Measurements from ENCODE around the gene FOS.

FOS gene

DNA sequence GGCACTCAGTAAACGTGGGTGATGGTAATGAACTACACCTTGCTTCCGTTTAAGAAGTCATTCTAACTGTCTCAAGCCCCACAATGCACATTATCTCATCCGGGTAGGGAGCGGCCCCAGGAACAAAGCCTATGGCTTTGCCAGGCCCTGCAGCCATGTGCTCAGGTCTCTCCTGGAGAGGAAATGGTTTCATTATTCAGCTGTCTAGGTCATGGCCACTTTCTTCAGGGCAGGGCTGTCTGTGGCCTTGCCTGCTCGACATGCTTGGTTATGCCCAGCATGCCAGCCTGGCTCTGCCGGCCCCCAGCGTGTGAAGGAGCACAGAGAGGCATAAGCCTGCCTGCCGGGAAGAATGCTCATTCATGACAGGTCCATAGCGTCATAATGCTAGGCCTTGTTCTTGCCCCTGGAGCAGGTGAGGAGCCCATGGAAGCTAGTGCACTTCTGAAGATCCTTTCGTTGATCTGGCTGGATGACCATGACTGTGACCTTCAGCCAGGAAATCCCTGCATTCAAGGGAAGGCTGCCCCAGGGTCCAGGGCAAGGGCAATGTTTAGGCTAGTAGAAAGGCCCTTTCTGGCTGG lies 26.3 kb upstream of the FOS start:
- no peak for DNase-seq

DNA sequence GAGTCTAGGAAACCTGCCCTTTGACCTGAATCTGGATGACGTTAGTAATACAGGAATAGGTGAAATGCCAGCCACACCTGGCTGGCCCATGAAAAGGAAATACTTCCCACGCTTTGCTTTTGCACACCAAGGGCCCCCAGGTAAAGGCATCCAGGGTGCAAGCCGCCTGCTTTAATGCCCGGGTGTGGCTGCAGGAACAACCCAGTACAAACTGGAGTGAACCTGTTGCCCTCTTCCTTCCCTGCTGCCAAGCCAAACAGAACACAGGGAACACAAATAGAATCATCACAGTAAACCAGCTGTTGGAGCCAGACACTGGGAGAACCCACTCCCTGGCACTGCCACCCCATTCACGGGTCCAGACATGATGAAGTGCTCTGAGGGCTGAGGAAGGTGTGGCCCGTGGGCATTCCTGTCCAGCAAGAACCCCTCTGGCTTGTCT lies 24.2 kb upstream of the FOS start:
- DNase-seq: no peak

DNA sequence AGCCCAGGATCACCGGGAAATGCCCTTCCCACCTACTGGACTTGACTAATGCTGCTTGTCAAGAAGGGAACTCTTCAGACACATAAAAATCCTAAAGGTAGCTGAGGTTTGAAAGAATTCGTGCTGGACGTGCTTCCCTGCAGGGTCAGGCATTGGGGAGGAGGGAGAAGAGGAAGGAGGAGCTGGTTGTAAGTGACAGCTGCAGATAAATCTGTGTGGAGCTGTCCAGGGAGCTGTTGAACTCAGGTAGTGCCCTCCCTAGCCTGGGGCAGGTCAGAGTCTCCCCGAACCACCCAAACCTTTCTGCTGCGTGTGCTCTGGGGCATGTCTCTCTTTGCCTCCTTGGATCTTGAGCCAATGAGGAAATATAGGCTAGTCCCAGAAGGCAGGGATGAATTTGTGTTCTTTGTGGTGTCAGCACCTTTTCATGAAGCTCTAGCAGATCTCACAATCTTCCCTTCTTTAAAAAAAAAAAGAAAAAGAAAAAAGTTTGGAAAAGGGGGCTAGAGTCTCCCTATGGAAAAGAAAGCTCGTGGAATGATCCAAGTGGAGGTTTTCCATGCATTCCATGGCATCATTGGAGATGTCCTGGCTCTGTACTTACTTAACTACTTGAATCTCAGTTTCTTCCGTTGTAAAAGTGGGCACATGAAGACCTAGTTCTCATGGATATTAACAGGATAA lies 23.6 kb upstream of the FOS start:
- DNase-seq: no peak

DNA sequence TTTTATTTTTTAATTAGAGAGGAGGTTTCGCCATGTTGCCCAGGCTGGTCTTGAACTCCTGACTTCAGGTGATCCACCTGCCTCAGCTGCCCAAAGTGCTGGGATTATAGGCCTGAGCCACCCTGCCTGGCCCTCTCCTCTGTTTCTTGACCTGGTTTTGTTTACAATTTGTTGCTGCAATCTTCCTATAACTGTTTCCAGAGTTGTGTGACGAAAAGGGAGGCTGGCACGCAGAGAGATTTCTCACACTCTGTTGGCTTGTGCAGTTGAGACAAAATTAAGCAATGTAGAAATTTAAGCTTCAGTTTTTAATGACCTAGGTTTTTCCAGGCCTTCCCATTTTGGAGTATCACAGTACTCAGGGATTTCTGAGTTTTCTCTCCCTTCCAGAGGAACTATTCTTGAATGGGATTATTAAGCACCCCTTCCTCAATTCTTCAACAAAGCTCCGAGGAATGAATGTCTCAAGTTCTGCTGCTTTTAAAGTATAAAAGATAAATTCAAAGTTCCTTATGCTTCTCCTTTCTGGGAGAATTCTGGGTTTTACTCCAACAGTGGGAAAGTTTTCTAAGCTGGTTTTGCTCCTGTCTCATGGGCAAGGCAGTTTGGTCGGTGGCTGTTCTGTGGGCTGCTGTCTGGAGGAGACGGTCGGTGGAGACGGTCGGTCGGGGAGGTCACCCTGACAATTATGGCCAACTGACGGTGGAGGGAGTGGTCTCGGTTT lies 20.4 kb upstream of the FOS start:
- no peak for DNase-seq

DNA sequence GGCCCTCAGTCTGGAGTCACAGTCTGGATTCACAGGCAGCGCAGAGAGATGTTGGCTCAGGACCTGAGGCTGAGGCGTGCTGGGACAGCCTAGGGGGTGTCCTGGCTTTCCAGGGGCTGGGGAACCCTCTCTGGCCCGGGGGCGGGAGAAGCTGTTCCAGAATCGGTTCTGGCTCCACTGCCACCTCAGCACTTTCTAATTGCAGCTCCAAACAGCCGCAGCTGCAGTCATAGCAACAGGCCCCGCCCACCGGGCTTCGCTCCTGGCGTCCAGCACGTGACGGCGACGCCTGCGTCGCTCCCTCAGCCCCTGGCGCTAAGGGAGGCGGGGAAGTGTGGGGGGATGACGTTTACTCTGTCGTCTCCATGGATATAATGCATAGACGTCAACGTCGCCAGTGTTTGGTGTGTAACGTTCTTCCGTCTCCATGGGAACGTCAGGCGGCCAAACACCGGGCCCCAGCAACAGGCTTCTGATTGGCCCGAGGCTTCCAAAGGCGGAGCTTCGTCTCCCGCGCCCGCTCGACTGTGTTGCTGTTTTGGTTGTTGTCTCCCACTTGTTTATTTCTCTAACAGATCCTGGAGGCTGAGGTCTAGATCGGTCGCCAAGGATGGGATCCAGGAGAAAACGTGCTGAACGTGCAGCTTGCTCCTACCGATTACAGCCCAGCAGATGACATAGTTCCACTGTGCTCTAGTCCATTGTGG lies 19.7 kb upstream of the FOS start:
- DNase-seq: peak; percentile 96

DNA sequence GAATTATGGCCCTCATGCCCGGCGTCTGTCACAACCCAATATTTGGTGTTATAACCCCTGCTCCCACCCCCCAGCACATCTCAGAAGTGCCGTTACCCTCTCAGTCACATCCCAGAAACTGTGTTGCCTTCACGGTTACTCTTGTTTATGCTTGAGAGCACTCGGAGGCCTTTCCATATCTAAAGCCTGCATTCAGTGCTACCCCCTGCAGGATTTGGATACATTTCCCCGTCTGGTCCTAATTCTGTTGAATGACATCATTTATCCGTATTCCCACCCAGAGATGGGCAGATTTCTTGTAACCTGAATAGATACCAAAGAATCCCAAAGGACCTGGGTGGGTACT lies 19.1 kb upstream of the FOS start:
- DNase-seq: peak; percentile 37

DNA sequence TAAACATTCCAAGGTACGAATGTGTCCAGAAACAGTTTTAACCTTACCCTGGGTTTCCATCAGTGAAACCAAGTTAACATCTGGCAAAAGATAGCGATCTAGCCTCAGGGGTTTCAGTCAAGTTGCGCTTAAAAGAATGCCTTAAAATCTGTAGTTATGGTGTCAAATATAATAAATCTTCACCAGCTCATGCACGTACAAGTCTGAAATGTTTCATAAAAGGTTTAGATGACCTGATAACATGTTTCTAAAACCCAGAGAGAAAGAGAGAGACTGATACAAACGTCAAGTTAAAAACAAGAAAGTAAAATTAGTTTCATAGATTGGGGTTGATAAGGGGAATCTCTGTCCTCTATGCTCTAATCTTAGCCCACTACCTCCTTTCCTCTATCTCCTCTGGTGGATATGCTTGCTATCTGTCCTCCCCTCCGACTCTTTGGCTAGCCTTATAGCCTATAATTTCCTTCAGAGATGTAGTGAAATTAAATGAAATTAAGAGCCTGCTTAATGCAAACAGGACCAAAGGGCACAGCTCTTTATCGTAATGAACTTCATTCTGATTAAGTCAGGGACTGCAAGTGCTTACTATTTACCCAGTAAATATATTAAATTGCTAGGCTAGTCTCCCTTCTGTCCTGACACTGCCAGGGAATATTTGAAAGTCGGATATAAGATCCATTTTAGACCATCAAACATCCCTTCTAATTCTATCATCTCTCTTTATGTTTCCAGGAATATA lies 18.4 kb upstream of the FOS start:
- no peak for DNase-seq

DNA sequence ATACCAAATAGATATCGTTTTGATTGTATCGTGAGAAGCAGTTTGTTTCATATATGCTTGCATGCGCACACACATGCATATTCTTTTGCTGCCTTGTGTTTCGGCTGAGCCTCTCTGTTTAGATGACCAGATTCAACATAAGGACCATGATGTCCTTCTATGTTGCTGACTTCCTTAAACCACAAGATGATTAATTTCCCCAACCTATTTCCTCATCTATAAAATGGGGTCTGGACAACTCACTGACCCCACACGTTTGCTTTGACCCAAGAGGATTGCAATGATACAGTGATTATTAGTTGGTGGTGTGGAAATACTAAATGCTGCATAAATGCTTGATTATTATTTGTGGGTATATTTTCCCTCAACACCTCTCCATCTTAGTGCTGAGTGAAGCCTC lies 16.8 kb upstream of the FOS start:
- DNase-seq: no peak

DNA sequence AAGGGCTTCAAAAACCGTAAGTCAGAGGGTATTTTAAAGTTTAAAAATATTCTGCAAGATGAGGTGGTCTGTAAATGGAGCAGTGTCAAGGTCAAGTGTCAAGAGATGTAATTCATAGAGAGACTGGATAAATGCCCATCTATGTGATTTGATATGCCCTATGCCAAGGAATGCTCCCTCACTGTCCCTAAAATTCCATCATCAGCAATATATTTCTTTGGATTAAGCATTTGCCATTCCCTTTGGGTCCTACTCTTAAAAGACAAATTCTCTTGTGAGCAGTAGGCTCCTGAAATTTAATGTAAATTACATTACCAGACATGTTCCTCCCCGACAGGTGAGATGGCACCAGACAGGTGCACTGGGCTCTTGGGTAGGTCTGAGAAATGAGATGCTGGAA lies 16.0 kb upstream of the FOS start:
- DNase-seq: no peak

DNA sequence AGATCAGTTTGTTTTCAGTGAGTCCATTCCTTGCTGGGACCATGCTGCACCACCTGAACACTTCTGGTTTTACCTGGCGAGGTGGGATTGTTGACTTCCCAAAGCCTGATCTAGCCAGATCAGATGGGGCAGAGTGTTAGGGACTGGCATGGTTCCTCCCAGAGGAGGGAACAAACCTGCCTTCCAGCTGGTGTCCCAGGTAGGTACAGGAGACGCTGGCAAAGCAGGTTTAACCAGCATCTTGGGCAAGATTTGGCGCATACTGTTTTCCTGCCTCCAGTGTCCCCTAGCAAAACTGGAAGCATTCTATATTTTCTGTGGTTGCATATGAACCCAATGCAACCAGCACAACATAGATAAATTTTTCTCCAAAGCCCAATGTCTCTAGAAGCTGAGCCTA lies 14.6 kb upstream of the FOS start:
- DNase-seq: no peak

DNA sequence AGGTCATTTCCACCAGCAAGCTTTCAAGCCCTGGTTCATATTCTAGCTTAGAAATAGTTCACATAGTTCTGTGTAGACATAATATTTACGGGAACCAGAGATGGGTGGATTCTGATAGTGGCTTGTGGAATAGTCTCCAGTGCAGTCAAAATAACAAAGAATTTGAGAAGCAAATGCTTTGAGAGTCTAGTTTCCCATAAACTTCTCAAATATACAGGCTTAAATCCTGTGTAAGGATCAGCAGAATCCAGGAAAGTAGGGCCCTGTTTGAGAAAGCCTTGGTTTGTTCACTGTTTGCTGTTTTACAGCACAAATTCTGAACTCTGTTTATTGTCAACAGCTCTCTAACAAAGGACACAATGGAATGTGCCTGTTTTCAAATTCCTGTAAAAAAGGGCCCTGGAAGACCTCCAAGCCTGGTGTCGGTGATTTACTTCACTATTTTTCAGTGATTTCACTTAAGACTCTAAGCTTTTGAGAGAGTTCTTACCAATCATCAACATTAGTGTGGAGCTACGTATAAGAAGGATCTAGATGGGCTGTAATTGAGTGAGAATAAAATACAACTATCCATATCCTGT lies 11.4 kb upstream of the FOS start:
- DNase-seq: no peak

DNA sequence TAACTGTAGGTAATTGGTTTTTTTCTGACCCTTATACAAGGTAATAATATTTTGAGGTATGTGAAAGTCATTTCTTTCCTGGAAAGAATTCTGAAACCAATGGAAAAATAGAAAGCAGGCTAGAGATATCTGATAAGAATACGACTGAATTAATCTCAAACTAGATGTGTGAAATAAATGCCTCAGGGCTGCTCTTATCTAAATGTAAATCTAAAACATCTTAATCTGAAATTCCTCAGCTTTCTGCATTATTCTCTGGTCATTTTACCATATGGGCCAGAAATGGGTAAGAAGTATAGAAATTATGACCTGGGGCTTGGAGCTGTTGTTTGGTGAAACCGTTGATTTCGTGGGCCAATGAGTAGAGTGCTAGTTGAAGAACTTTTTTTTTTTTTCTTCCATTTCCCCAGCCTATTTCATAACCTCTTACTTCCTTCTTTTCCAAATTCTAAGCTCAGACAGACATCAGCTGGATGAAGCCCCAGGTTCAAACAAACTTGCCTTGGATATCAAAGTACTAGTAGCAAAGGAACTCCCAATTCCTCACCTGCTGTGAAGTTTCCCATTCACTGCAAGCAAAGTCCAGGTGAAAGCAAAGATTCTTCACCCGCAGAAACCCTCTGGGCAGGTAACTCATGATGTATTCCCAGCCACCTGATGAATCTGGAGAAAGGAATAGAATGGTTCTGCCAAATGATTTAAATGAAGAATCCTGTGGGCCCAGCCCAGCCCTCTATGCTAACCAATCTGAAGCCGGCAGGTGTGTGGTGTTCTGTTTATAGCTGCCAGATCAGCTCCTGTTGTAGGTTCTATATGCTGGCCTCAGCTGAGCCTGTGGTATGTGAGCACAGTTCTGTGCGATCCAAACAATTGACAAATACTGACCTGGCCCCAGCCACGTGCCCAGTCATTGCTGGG lies 9.7 kb upstream of the FOS start:
- DNase-seq: no peak

DNA sequence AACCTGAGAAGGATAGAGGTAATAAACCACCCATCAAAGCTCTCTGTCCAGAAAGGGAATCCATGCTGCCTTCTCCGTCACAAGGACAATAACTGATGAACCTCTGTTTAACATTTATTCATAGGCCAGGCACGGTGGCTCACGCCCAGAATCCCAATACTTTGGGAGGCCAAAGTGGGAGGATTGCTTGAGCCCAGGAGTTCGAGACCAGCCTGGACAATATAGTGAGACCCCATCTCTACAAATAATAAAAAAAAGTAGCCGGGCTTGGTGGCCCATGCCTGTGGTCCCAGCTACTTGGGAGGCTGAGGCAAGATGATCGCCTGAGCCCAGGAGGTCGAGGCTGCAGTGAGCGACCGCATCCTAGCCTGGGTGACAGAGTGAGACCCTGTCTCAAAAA lies 7.1 kb upstream of the FOS start:
- DNase-seq: no peak

DNA sequence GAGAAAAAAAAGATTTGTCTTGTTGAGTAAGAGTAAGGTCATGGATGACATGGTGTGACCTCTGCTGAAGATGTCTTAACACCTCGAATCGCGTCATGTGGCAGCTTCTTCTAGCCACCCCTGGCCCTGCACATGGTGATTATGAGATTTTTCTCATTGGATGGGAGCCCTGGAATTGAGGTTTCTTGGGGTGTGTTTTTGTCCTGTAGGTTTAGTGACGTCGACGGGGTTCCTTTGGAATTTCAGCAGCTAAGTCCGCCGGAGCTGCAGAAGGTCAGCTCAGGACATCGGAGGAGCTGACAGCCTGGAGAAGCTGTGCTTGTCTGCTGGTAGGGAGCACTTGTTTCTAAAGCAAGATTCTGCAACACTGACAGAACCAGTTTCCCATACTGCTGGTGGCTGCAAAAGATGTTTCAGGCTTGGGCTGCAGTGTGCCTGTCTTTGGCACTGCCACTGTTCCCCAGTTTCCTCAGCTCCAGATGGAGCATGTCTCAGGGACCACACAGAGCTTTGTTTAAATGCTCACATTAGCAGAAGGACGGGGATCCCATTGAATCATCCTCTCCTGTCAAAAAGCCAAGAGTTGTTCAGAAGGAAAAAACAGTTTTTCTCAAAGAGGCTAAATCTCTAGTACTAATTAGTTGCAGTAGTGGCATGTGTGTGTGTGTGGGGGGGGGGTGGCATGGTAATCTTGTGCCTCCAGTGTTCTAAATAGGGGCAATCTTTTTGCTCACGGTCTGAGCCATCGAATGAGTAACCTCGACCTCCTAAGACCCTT lies 5.2 kb upstream of the FOS start:
- no peak for DNase-seq

DNA sequence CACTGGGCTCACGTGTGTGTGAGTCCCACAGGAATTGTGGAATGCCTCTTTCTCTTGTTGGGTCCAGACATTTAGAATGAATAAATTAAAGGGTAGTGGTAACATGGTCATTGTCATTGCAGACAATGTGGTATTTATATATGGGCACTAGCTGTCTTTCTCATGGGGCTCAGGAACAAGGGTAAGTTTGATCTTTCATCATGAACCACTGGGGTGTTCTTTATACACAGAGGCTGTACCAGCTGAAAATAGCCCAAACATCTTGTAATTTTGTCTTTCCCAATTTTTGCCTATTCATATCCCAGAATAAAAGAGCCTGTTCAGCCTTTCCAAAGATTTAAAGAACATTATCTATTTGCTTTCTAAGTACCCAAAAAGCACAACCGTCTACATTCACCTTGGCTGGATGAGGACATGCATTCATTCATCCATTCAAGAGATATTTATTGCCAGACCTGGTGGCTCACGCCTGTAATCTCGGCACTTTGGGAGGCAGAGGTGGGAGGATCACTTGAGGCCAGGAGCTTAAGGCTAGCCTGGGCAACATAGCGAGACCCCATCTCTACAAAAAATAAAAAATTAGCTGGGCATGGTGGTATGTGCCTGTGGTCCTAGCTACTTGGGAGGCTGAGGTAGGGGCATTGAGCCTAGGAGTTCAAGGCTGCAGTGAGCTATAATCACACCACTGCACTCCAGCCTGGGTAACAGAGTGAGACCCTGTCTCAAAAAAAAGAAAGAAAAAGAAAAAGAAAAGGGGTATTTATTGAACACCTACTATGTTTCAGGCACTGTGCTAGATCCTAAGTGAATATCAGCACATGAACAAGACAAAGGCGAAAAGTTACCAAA lies 4.4 kb upstream of the FOS start:
- no peak for DNase-seq

DNA sequence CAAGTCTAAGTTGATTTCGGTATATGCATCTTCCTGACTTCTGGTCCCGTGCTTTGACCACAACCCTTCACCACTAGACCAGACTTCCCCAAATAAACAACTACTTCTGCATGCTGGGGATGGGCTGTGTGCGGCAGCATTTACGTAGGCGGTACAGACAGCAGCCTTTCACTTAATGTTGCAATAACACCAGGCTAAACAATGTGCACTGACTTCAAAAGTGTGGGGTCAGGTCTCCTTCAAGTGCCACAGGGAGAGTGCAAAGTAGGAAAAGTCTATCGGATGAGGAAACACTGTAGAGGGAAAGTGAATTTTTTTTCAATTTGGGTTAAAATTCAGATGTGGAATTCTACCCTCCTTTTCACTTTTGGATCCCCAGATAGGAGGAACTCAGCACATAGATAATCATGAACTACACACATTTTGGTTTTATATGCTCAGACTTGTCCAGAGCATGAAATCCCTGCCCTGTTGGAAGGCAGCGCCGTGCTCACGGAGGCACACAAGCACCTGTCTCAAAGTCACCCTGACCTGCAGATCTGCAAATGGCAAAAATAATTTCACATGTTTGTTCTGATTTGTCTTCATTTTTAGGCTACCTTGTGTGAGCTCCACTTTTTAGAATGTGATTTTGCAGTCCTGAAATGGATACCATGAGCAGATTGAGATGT lies 3.6 kb upstream of the FOS start:
- DNase-seq: no peak

DNA sequence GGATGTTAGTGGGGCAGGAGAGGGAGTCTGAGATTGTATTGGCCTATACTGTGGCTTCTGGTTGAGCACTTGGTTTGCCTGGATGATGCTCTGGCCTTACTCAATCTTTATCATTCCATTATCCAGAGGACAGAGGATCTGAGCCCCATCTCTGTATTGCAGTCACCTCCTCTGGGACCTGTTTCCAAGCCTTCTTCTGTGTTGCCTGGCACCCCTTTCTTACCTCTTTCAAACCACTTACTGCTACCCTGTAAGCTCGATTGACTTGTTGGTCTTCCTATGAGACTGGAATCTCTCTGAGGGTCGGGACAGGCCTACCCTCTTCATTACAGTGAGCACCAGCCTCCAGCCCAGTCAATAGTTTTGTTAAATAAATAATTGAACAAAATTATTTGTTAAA lies 3.0 kb upstream of the FOS start:
- no peak for DNase-seq

DNA sequence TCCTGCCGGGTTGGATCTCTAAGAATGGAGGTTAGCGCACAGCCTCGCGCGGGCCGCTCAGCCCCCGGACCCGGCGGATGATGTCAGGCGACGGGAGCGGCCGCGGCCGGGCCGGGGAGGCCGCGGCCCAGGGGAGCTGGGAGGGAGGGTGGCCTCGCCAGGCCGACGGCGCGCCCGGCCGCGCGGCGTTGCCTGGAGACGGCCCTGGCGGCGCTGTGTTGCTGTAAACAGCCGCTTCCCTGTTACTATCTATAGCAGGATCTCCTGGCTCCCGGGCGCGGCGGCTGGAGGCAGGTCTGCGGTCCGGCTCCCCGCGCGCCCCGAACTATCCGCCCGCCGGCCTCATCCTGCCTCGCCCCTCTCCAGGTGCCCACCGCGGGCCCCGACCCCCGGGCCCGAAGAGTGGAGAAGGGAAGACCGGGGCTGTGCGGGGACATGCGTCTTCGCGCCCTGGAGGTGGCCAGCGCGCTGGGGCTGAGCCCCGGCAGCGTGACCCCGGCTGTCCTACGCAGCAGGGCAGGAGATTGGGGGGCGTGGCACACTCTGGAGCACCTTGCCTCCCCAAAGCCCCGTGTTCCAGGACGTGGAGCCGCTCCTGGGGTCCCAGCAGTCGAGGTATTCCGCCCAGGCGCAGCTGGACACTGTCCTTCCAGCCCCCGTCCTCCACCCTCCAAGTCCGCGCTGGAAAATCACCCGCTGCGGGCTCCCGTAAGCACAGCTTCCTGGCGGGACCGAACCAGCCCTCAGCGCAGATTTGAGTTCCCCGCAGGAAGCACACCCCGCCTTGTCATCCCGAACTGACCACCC lies 1.4 kb upstream of the FOS start:
- DNase-seq: peak; percentile 60

Data from SHP77 treated with DMSO at 0.1 percent for 48 hours (cell line).